Measurements from ENCODE around the gene RPS21.

Gene RPS21

GRCh38 chr20:62354031-62354808, 32.7 kb upstream of the RPS21 start:
- no peak for DNase-seq

- DNase-seq: no peak
Measured at GRCh38 chr20:62354811-62355341, 32.0 kb upstream of the RPS21 start.

GRCh38 chr20:62355516-62355877, 31.4 kb upstream of the RPS21 start:
- peak; percentile 38 for DNase-seq

- no peak for DNase-seq
Measured at GRCh38 chr20:62355878-62356588, 30.9 kb upstream of the RPS21 start.

GRCh38 chr20:62356589-62357186, 30.2 kb upstream of the RPS21 start:
- DNase-seq: no peak

GRCh38 chr20:62357187-62357667, 29.7 kb upstream of the RPS21 start:
- DNase-seq: peak; percentile 77

- DNase-seq: no peak
Measured at GRCh38 chr20:62357681-62358080, 29.2 kb upstream of the RPS21 start.

GRCh38 chr20:62358171-62359042, 28.5 kb upstream of the RPS21 start:
- DNase-seq: no peak

- DNase-seq: no peak
Measured at GRCh38 chr20:62359043-62359490, 27.8 kb upstream of the RPS21 start.

GRCh38 chr20:62359491-62360121, 27.3 kb upstream of the RPS21 start:
- peak; percentile 63 for DNase-seq

GRCh38 chr20:62360854-62361798, 25.8 kb upstream of the RPS21 start:
- DNase-seq: no peak

- no peak for DNase-seq
Measured at GRCh38 chr20:62361799-62362589, 24.9 kb upstream of the RPS21 start.

GRCh38 chr20:62362590-62362940, 24.3 kb upstream of the RPS21 start:
- DNase-seq: no peak

- DNase-seq: no peak
Measured at GRCh38 chr20:62362991-62363919, 23.6 kb upstream of the RPS21 start.

- no peak for DNase-seq
Measured at GRCh38 chr20:62363920-62364851, 22.7 kb upstream of the RPS21 start.

GRCh38 chr20:62364911-62365736, 21.8 kb upstream of the RPS21 start:
- DNase-seq: no peak
